Colonic mucosa (tissue), 4 donors: ENCODE results near the gene IGF2R. TPM values are rescaled to one million over a fixed set of nuclear protein-coding genes. Genes with fewer than 3 reads are reported as not detected.

Experiments
- DNase-seq: peaks from one replicate; pipeline ENCODE4 v3.0.0-alpha.2; 2020
- H3K27ac ChIP-seq: fragments of 200-600 bp; one replicate; pipeline ENCODE4 v1.8.0; 2021
- H3K27me3 ChIP-seq: fragments of 200-600 bp; one replicate; pipeline ENCODE4 v1.8.0; 2021
- H3K36me3 ChIP-seq: fragments of 200-600 bp; one replicate; pipeline ENCODE4 v1.8.0; 2021
- H3K4me1 ChIP-seq: fragments of 200-600 bp; one replicate; pipeline ENCODE4 v1.8.0; 2021; ENCODE audit warnings: mild to moderate bottlenecking
- H3K4me3 ChIP-seq: fragments of 200-600 bp; one replicate; pipeline ENCODE4 v1.8.0; 2021
- H3K9ac ChIP-seq, 2 donors: one replicate each; pipeline ENCODE4 v1.7.0; 2013; ENCODE audit warnings: control low read depth in 2 of 2, low read depth in 2 of 2, low read length in 2 of 2
- H3K9me3 ChIP-seq: fragments of 200-600 bp; one replicate; pipeline ENCODE4 v1.8.0; 2021
- intact Hi-C: fragments of 100-400 bp; cut with DNase I; formaldehyde crosslinking; loops from one replicate; pipeline ENCODE4 v1.14.1; 2022
- total RNA-seq, 2 donors: library from RNA; stranded (reverse); fragmentation: NEBNext Ultra II Directional in 1 of 2; extraction: Animal tissue kit (Norgen Biotek cat#: 25700) in 1 of 2; gene quantifications; one replicate each; pipeline ENCODE4 v1.2.1, GENCODE V29; 2021
- TF ChIP-seq, protein P1 (sequence below): fragments of 200-600 bp; IDR thresholded peaks from one replicate; pipeline ENCODE4 v1.8.0; 2022; ENCODE audit warnings: antibody characterized with exemption, mild to moderate bottlenecking
- donor health status: healthy.
- donor health status: DM: no; HTN: no; CAD: no.
- donor health status: DM: no; HTN: no; CAD: no.

Gene IGF2R
- total RNA-seq, 2 donors from 2014 or later, result 73.8 to 84.4 TPM

GRCh38 chr6:160156842-160157241 is 188.0 kb downstream of the IGF2R start:
- H3K4me3 ChIP-seq, result no peak overlapping the region
- TF ChIP-seq, protein P1, sequence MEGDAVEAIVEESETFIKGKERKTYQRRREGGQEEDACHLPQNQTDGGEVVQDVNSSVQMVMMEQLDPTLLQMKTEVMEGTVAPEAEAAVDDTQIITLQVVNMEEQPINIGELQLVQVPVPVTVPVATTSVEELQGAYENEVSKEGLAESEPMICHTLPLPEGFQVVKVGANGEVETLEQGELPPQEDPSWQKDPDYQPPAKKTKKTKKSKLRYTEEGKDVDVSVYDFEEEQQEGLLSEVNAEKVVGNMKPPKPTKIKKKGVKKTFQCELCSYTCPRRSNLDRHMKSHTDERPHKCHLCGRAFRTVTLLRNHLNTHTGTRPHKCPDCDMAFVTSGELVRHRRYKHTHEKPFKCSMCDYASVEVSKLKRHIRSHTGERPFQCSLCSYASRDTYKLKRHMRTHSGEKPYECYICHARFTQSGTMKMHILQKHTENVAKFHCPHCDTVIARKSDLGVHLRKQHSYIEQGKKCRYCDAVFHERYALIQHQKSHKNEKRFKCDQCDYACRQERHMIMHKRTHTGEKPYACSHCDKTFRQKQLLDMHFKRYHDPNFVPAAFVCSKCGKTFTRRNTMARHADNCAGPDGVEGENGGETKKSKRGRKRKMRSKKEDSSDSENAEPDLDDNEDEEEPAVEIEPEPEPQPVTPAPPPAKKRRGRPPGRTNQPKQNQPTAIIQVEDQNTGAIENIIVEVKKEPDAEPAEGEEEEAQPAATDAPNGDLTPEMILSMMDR, result no peak
- no peak overlapping the region for H3K9ac ChIP-seq
- H3K36me3 ChIP-seq, result no peaks in the 10 kb centered on the region
- H3K9me3 ChIP-seq, result no peaks in the 10 kb centered on the region
- H3K27me3 ChIP-seq, result no peaks in the 10 kb centered on the region
- H3K27ac ChIP-seq, result no peak overlapping the region
- no peaks in the 10 kb centered on the region for H3K4me1 ChIP-seq
- intact Hi-C loops, result no loop called here
- no peak for DNase-seq

- intact Hi-C loops, result no loop called here
- no peaks in the 10 kb centered on the region for H3K36me3 ChIP-seq
- H3K27ac ChIP-seq, result no peak overlapping the region
- H3K9ac ChIP-seq, result peak overlapping the region in 1 of 2 donors; percentile 54
- H3K4me1 ChIP-seq, result no peaks in the 10 kb centered on the region
- peak; percentile 52 for DNase-seq
- H3K4me3 ChIP-seq, result no peak overlapping the region
- H3K9me3 ChIP-seq, result no peaks in the 10 kb centered on the region
- no peaks in the 10 kb centered on the region for H3K27me3 ChIP-seq
- TF ChIP-seq, protein P1, result no peak
Observed at GRCh38 chr6:160160450-160160849, 191.6 kb downstream of the IGF2R start.

Other genes with a start within 250 kb of the IGF2R start
- gene WTAP, start 241.6 kb upstream of the IGF2R start, total RNA-seq, result 10 to 100 TPM; 73.7 to 84.1 TPM
- 100 to 1,000 TPM in 1 of 2 donors, 10 to 100 TPM in 1; 59.8 to 126 TPM for gene ACAT2, start 207.0 kb upstream of the IGF2R start, total RNA-seq
- gene TCP1, start 179.5 kb upstream of the IGF2R start, total RNA-seq, result 100 to 1,000 TPM; 163 to 294 TPM
- 100 to 1,000 TPM in 1 of 2 donors, 10 to 100 TPM in 1; 65.4 to 112 TPM for gene MRPL18, start 178.6 kb upstream of the IGF2R start, total RNA-seq
- gene PNLDC1, start 168.8 kb upstream of the IGF2R start, total RNA-seq, result under 1 TPM in 1 of 2 donors, not detected in 1; 0.72 TPM
- not detected for gene MAS1, start 78.1 kb upstream of the IGF2R start, total RNA-seq
- gene SLC22A1, start 152.7 kb downstream of the IGF2R start, total RNA-seq, result 1 to 10 TPM in 1 of 2 donors, under 1 TPM in 1; 0.74 to 2.3 TPM